NCI-H2196 treated with DMSO at 0.1 percent for 48 hours (cell line): ENCODE results near the gene MYL6.
"Not testable (repeated sequence)": the region's sequence is repeated elsewhere in the genome, so short reads cannot be mapped to it uniquely, and the experiment has no call there.

Experiments used
- DNase-seq: peaks from one replicate; lab custom pipeline; 2025; ENCODE audit not compliant: unreplicated experiment; lab: John Stamatoyannopoulos, UW

Gene MYL6

DNA sequence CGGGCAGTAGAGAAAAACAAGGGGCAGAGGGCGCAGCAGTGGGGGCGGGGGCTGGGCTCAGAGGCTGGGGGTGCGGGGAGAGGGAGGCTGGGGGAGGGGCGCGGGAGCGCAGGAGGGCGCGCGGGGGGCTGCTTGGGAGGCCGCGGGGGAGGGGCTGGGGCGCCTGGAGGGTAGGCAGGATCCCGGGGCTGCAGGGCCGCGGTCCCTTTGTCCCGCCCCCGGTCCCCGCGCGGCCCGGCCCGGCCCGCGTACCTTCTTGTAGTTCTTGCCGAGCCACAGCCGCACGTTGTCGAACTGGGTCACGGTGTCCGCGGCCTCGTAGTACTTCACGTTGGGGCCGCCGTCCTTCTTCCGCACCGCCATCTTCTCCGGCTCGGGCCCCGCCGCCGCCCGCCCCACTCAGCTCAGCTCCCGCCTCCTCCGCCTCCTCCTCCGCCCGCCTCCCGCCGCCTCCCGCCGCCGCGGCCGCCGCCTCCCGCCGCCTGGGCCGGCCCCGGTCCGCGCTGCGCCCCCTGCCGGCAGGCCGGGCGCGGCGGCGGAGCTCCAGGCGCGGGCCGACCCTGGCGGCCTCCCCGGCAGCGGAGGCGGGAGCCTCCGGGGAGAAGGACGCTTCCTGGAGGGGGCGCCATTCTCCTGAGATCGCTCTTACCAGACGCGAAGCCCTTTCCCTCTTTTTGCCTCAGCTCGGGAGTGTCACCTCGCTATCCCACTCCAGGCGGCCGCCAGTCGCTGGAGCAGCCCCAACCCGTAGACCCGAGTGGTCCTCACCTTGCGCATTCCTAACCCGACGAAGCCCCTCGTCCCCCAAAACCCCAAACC is 31.1 kb downstream of the MYL6 start, which contains the start of gene SMARCC2:
Gene SMARCC2, minus strand, starts transcription at position 385 of the 819 bp plus-strand sequence. Its CDS starts 22 bp downstream, at position 363.
- peak; percentile 73 for DNase-seq

DNA sequence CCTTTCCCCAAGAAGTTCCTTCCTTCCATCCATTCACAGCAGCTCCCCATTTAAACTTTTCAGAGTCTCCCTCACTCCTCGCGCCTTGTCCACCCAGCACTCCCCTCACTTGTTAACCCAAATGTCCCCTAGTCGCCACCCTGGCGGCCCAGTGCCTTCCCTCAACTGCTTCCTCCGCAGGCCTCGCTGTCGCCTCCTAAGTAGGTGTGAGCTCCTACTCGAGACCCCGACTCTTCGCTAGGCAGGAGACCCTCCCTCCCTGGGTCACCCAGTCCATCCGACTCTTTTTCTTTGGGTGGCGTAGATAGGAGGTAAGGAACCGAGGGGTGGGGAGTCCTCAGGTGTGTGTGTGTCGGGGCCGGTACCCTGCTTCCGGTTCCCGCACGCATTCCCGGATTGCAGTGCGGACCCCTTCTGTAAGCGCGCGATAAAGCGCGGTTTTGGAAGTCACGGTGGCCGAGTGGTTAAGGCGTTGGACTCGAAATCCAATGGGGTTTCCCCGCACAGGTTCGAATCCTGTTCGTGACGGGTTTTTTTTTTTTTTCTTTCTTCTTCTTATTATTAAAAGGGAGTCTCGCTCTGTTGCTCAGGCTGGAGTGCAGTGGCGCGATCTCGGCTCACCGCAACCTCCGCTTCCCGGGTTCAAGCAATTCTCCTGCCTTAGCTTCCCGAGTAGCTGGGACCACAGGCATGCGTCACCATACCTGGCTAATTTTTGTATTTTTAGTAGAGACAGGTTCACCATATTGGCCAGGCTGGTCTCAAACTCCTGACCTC is 31.9 kb downstream of the MYL6 start:
- peak; percentile 54 for DNase-seq

DNA sequence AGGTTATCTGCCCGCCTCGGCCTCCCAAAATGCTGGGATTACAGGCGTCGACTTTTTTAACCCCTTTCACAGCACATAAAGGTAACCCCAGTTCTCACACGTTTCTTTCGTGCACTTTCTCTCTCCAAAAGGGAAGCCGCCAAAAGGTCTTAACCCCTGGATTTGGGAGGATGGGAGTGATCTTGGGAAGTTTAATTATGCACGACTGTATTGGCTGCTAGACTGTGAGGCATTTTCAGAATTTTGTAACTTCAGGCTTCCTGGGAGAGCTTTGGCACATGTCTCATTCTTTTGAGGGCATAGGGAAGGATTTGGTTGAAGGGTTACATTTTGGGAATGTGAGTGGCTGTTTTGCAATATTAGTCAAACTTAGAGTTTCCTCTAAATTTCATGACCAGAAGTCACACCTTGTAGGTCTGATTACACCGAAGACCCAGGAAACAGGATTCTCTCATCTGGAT is 32.6 kb downstream of the MYL6 start:
- no peak for DNase-seq

DNA sequence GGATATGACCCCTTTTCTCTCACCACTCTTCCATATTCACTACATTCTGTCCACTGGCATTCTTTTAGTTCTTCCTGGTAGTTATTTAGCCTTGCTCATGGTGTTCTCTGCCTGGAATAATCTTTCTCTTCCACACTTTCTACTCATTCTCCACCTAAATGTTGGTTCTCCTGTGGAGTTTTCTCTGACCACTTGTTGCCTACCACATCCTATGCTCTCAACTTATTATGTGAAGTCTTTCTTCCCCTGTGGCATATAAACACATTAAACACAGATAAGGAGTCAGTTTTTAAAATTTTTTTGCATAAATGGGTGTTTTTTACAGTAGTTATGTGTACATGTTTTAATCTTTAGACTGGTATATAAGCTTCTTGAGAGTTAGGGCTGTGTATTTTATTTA is 34.4 kb downstream of the MYL6 start:
- DNase-seq, result no peak

DNA sequence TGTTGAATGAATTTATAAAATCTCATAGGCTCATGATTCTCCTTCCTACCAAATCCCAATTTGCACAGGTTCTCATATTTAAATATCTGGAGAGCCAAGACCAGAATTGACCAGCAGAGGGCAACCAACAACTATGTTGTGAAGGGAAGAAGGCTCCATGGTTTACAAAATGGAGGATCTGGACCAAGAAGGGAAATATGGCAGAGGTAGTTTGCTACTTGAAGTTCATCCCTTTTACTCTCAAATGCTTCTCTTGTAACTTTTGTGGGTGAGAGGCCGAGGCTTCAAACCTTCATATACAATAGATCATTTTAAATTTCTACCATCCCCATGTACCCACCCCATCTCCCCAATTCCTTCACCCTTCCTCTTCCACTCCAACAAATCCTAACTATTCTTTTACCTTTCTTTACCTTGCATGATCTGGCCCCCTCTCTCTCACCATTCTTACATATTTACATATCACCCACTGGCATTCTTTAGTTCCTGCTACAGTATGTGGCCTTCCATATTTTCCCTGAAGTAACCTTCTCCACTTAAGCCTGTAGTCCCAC is 34.9 kb downstream of the MYL6 start:
- peak; percentile 67 for DNase-seq

DNA sequence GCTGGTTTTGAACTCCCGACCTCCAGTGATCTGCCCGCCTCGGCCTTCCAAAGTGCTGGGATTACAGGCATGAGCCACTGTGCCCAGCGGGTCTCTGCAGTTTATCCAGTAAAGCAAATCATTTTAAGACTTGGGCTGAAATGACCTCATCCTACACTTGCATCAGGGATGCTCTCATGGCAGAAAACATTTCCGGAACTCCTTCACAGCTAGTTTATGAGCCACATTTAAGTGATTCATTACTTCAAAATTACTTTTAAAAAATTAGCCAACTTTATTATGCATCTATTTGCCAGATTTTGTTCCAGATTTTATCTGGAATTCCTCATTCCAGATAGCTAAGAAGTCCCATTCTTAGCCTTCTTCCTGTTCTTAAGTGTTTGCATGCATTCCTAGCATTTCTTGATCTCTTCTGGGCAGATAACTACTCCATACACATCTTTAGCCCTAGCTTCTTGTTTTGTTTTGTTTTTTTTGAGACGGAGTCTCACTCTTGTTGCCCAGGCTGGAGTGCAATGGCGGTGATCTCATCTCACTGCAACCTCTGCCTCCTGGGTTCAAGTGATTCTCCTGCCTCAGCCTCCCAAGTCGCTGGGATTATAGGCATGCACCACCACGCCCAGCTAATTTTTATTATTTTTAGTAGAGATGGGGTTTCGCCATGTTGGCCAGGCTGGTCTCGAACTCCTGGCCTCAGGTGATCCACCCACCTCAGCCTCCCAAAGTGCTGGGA is 38.8 kb downstream of the MYL6 start:
- not testable (repeated sequence) for DNase-seq

DNA sequence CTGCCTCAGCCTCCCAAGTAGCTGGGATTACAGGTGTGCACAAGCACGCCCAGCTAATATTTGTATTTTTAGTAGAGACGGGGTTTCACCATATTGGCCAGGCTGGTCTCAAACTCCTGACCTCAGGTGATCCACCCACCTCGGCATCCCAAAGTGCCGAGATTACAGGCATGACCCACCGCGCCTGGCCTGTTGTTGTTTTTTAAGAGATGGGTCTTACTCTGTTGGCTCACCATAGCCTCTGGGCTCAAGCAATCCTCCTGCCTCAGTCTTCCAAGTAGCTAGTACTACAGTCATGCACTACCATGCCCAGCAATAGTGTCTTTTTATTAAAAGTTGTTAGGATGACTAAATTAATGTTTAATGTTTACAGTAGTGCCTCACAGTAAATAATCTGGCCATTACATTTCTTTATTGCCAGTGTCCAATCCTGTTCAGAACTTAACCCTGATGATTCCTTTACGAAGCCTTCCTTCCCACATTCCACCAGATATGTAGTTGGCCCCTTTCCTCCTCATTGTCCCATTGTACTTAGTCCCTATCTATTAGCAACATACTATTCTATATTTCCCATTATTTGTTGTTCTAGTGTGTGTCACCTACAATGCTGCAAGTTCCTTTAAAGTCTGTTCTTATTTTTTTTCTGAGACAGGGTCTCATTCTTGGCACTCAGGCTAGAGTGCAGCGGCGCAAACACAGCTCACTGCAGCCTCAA is 39.9 kb downstream of the MYL6 start:
- DNase-seq, result no peak

DNA sequence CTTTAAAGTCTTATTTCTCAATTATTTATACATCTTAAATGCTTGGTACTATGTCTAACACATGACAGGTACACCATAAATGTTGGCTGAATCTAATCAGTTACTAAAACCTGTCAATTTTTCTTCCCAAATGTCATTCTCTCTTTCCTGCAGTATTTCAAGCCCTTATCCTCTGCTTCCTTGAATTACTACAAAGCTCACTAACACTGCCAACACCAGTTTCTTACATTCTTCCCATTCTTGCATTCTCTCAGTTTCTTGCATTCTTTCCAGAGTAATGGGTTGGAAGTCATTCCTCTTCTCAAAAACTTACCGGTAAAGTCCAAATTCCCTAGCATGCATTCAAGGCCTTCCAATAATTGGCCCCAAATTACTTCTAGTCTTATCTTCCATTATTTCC is 40.7 kb downstream of the MYL6 start:
- DNase-seq, result no peak

DNA sequence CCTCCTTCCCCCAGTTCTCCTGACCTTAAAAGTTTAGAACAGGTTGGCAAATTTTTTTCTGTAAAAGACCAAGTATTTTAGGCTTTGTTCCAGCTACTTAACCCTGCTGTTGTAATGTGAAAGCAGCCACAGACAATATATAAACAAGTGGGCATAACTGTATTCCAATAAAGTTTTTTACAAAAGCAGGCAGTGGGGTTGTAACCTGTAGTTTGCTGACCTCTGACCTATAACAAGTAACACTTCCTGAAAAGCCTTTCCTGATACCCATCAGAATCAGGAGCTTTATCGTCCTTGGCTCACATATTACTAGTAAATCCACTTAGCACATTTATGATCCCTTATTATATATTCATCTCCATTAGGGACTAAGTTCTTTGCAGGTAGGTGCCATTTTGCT is 44.2 kb downstream of the MYL6 start:
- no peak for DNase-seq

DNA sequence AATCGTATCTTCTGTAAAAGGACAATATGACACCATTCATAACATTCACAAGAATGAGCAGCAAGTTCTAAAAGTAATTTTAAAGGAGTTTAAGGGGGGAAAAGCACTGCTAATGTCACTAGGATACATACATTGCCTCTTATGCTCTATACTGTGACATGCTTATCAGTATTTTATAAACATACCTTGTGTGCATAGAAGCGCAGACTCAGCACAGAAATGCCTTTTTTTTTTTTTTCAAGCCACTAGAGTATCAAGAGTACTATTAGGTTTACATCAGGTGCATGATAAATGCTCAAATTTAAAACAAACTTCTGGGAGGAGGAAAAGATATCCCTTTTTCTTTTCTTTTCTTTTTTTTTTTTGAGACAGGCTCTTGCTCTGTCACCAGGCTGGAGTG is 44.7 kb downstream of the MYL6 start:
- DNase-seq, result no peak

DNA sequence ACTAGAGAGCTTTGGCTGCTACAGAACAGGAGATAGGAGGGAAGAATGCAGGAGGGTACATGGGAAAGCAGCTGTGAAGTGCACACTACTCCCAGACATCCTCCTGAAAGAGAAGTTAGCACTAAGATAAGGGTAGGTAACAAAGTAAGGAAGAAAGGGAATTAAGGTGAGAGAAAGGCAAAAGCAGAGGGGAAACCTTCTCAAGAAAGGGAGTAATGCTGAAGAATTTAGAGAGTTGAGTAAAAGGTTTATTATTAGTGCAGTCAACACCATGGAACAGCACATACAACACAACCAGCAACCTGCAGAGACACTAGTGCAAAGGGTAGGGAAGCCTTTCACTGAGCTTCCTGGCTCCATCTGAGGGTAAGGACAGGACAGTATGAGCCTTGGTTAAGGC is 46.1 kb downstream of the MYL6 start:
- no peak for DNase-seq

DNA sequence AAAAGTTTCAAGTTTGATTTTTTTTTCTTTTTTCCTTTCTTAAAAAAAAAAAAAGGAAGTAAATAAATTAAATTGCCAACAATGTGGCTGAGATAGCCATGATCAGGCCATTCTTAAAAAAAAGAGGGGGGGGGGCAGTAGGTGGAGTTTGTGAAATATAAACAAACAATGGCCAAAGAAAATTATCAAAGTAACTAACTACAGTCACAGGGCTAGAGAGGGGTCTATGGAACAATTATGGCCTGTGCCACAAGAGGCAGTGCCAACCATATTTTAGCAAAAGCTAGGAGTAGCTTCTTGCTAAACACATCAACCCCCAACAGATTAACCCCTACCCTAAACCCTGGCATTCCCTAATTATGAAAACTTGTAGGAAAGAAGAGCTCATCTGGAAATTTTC is 47.3 kb downstream of the MYL6 start:
- no peak for DNase-seq

DNA sequence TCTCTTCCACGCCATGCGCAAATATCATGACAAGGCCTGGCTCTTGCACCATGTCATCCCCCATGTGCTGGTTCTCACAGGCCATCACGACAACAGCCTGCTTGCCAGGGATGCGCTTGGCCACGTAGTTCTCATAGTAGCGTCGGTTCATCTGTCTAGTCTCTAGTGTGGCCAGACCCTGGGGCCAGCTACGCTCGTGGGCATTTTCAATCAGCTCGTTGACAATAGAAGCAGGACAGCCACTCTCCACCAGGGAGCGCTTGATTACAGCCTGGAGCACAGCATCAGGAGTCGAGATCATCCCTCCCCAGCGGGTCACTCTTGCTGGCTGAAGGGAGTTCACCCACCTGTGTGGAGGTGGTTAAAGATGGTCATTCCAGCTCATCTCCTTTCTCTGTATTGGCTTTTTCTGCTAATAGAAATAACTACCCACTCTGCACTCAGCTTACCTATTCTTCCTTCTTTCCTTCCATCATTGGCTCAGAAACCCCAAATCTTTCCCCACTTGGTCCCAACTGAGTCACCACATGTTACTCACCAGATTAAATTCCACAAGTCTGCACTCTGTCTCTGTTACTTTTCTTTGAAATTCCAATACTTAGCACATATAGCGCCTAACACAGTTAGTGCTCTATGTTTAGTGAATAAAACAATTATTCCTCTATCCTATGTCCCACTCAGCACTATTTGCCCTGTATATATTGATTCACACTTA is 48.5 kb downstream of the MYL6 start:
- DNase-seq, result no peak

DNA sequence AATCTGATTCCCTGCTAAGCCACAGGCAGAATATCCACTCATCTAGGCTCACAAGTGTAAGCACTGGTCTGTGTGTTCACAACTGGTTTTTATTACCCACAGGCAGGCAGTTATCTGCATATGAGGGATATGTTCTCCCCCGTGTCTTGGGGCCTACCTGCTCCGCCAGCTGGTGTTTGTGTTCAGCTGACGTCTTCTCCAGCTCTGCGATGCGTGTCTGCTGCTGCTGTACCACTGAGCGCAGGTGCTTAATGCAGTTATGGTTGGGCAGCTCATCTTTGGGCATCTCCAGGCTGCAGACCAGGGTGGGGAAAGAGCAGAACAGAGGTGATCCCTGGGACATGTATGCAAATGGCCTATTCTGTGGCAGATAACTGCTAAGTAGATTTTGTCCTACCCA is 49.8 kb downstream of the MYL6 start:
- no peak for DNase-seq
